ENCODE results near the gene TPPP2.
"Not testable (repeated sequence)": the region's sequence is repeated elsewhere in the genome, so short reads cannot be mapped to it uniquely, and the experiment has no call there.

- TF ChIP-seq, protein P1, sequence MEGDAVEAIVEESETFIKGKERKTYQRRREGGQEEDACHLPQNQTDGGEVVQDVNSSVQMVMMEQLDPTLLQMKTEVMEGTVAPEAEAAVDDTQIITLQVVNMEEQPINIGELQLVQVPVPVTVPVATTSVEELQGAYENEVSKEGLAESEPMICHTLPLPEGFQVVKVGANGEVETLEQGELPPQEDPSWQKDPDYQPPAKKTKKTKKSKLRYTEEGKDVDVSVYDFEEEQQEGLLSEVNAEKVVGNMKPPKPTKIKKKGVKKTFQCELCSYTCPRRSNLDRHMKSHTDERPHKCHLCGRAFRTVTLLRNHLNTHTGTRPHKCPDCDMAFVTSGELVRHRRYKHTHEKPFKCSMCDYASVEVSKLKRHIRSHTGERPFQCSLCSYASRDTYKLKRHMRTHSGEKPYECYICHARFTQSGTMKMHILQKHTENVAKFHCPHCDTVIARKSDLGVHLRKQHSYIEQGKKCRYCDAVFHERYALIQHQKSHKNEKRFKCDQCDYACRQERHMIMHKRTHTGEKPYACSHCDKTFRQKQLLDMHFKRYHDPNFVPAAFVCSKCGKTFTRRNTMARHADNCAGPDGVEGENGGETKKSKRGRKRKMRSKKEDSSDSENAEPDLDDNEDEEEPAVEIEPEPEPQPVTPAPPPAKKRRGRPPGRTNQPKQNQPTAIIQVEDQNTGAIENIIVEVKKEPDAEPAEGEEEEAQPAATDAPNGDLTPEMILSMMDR (IDR thresholded peaks at IDR 0.05), result not testable (repeated sequence)
- not testable (repeated sequence) for TF ChIP-seq POLR2A, POLR2AphosphoS5, EP300 (IDR thresholded peaks at IDR 0.05)
Observed at GRCh38 chr14:20985650-20986049, 44.4 kb upstream of the TPPP2 start.

Measured in gastroesophageal sphincter (tissue), 3 donors.